Mesendoderm (in vitro differentiated cells): Measurements from ENCODE around the gene CCNL2. TPM values are rescaled to one million over a fixed set of nuclear protein-coding genes. Genes with fewer than 3 reads are reported as not detected.
"Not testable (repeated sequence)": the region's sequence is repeated elsewhere in the genome, so short reads cannot be mapped to it uniquely, and the experiment has no call there.

Experiments
- DNase-seq: peaks from one replicate; pipeline ENCODE4 v3.0.0; 2013
- H2AK5ac ChIP-seq: 2 replicates; pipeline ENCODE4 v1.6.1; 2013; ENCODE audit warnings: low read length, inconsistent platforms
- H2BK120ac ChIP-seq: 2 replicates; pipeline ENCODE4 v1.6.1; 2013; ENCODE audit warnings: low read depth, mild to moderate bottlenecking, low read length, moderate library complexity, mixed read lengths
- H2BK15ac ChIP-seq: replicated peaks from 2 replicates; pipeline ENCODE4 v1.6.1; 2013; ENCODE audit warnings: low read depth, mild to moderate bottlenecking, moderate library complexity
- H2BK5ac ChIP-seq: 2 replicates; pipeline ENCODE4 v1.6.1; 2013; ENCODE audit warnings: low read length, inconsistent platforms
- H3K18ac ChIP-seq: 2 replicates; pipeline ENCODE4 v1.6.1; 2013; ENCODE audit warnings: mild to moderate bottlenecking, low read length, mixed read lengths
- H3K23ac ChIP-seq: one replicate; pipeline ENCODE4 v1.6.1; 2013; ENCODE audit warnings: low read length
- H3K27ac ChIP-seq: 2 replicates; pipeline ENCODE4 v1.5.1; 2013; ENCODE audit warnings: low read depth, mild to moderate bottlenecking, inconsistent platforms, low read length, moderate library complexity
- H3K27me3 ChIP-seq: 2 replicates; pipeline ENCODE4 v1.6.1; 2013; ENCODE audit warnings: low read length, control low read depth, mild to moderate bottlenecking, inconsistent platforms; ENCODE audit not compliant: insufficient read depth, poor library complexity
- H3K36me3 ChIP-seq: 2 replicates; pipeline ENCODE4 v1.6.1; 2013; ENCODE audit warnings: low read length, inconsistent platforms; ENCODE audit not compliant: control insufficient read depth, insufficient read depth
- H3K4ac ChIP-seq: one replicate; pipeline ENCODE4 v1.6.1; 2013; ENCODE audit warnings: low read depth, mild to moderate bottlenecking, low read length, moderate library complexity
- H3K4me1 ChIP-seq: 2 replicates; pipeline ENCODE4 v1.6.1; 2013; ENCODE audit warnings: low read depth, low read length, inconsistent platforms; ENCODE audit not compliant: control insufficient read depth
- H3K4me2 ChIP-seq: 2 replicates; pipeline ENCODE4 v1.6.1; 2013; ENCODE audit warnings: low read length
- H3K4me3 ChIP-seq: 2 replicates; pipeline ENCODE4 v1.5.1; 2013; ENCODE audit warnings: mild to moderate bottlenecking, low read length
- H3K56ac ChIP-seq: one replicate; pipeline ENCODE4 v1.6.1; 2013; ENCODE audit warnings: low read length
- H3K79me1 ChIP-seq: 2 replicates; pipeline ENCODE4 v1.6.1; 2013; ENCODE audit warnings: low read length, inconsistent platforms
- H3K79me2 ChIP-seq: 2 replicates; pipeline ENCODE4 v1.6.1; 2013; ENCODE audit warnings: mild to moderate bottlenecking, low read length; ENCODE audit not compliant: control insufficient read depth, insufficient read depth
- H3K9ac ChIP-seq: 2 replicates; pipeline ENCODE4 v1.6.1; 2013; ENCODE audit warnings: low read length, inconsistent platforms
- H4K5ac ChIP-seq: one replicate; pipeline ENCODE4 v1.6.1; 2013; ENCODE audit warnings: low read length
- H4K8ac ChIP-seq: one replicate; pipeline ENCODE4 v1.6.1; 2013; ENCODE audit warnings: low read depth, mild to moderate bottlenecking, control low read depth, low read length, moderate library complexity
- WGBS: extraction: QIAGEN DNeasy Blood & Tissue Kit; methylation state at CpG from one replicate; pipeline ENCODE4 v1.1.7; 2013; ENCODE audit warnings: low lambda C conversion rate, missing lambda C conversion rate; ENCODE audit not compliant: insufficient coverage; ENCODE audit errors: extremely low coverage; 5-methylcytosine and 5-hydroxymethylcytosine counted together
- polyA plus RNA-seq, 2 experiments: library from polyadenylated mRNA; stranded (reverse); fragments of 200-250 nt; gene quantifications; one replicate each; pipeline ENCODE4 v1.2.3, GENCODE V29; 2013

The CCNL2 gene
- polyA plus RNA-seq (2013, experiment 1 of 2), result 65.2 TPM
- 61.8 TPM for polyA plus RNA-seq (2013, experiment 2 of 2)

GRCh38 chr1:1399187-1399871 is at the start of gene CCNL2:
Gene CCNL2 (minus strand): TSS chr1:1399335. CDS start chr1:1399306, 29 bp downstream.
- H3K4ac ChIP-seq, result peak within 1 kb of the TSS; percentile 98
- peak within 1 kb of the TSS; percentile 99 for H3K56ac ChIP-seq
- peak; percentile 99 for DNase-seq
- no peak within 1 kb of the TSS for H4K5ac ChIP-seq
- no CpG with 5 or more reads among the region's 86 CpGs for WGBS
- H4K8ac ChIP-seq, result no peak within 1 kb of the TSS
- peaks cover 38% of the 10 kb centered on the region for H3K79me2 ChIP-seq
- H3K9ac ChIP-seq, result peak within 1 kb of the TSS; percentile 98
- H3K36me3 ChIP-seq, result peaks cover 22% of the 10 kb centered on the region
- H2BK5ac ChIP-seq, result peak within 1 kb of the TSS; percentile 80
- peak within 1 kb of the TSS; percentile 100 for H3K23ac ChIP-seq
- H3K18ac ChIP-seq, result peak within 1 kb of the TSS; percentile 63
- H3K27ac ChIP-seq, result peak within 1 kb of the TSS; percentile 71
- no peak within 1 kb of the TSS for H2BK15ac ChIP-seq
- no peaks in the 10 kb centered on the region for H3K27me3 ChIP-seq
- peak within 1 kb of the TSS; percentile 33 for H2BK120ac ChIP-seq
- H2AK5ac ChIP-seq, result peak within 1 kb of the TSS; percentile 87
- peaks cover 32% of the 10 kb centered on the region for H3K79me1 ChIP-seq
- peak within 1 kb of the TSS; percentile 100 for H3K4me3 ChIP-seq
- H3K4me1 ChIP-seq, result no peaks in the 10 kb centered on the region
- peak within 1 kb of the TSS; percentile 100 for H3K4me2 ChIP-seq

DNA sequence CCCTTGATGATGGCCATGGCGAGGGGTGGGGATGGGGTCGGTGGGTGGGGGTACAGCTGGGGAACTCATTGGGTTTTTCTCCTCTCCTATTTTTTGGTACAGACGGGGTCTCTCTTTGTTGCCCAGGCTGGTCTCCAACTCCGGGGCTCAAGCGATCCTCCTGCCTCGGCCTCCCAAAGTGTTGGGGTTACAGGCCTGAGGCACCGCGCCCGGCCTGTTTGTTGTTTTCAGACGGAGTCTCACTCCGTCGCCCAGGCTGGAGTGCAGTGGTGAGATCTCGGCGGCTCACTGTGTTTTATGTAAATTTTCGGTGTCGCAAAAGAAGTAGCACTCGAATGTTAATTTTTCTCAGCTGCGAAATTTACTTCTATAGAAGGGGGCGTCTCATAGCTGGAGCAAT is 47.5 kb upstream of the CCNL2 start:
- not testable (repeated sequence) for H3K27me3 ChIP-seq, H3K27ac ChIP-seq, H3K79me2 ChIP-seq, DNase-seq, H3K79me1 ChIP-seq, H3K9ac ChIP-seq, H3K56ac ChIP-seq, H3K4me3 ChIP-seq, H3K4ac ChIP-seq, H3K18ac ChIP-seq, H2BK5ac ChIP-seq, H3K4me2 ChIP-seq, H3K36me3 ChIP-seq, H2BK120ac ChIP-seq, H4K8ac ChIP-seq, H3K4me1 ChIP-seq, H2AK5ac ChIP-seq, H3K23ac ChIP-seq, H4K5ac ChIP-seq, H2BK15ac ChIP-seq
- no CpG with 5 or more reads among the region's 19 CpGs for WGBS

DNA sequence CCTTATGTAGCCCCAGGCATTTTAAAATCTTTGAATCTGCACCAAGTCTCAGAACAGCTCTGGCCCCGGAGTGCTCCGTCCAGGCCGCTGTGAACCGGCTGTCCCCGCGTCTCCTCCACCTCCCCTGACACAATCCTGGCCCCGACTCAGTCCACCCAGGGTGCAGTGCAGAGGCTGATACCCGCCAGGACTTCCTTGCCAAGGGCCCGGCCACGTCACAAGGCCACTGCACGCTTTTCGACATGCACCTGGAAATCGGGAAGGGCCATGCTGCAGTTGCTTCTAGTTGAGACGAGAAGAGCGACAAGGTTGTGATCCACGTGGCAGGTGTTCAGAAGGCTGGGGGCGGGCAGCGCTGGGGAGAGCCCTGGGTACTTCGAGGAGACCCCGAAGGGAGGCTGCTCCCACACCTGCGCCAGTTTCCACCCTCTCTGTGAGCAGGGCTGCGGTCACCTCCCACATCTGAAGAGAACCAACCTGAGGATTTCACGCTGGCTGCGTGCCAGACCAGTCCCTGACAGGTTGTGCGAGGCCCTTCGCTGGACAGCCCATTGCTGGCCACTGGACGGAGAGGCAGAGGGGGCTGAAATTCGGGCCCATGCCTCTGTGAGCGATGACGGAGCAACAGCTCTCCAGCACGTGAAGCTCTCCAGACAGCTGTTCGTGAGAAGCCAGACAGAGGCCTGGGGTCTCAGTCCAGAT is 43.1 kb upstream of the CCNL2 start:
- DNase-seq, result no peak
- Histone ChIP-seq H3K23ac (no peak overlapping the region), H3K4me2 (no peak overlapping the region), H3K79me1 (no peaks in the 10 kb centered on the region), H4K5ac (no peak overlapping the region), H3K56ac (no peak overlapping the region), H3K9ac (no peak overlapping the region), H2AK5ac (no peak overlapping the region), H2BK5ac (no peak overlapping the region), H3K4me1 (no peaks in the 10 kb centered on the region), H3K4me3 (no peak overlapping the region), H2BK15ac (no peak overlapping the region), H3K18ac (no peak overlapping the region), H2BK120ac (no peak overlapping the region), H4K8ac (no peak overlapping the region), H3K36me3 (no peaks in the 10 kb centered on the region), H3K27ac (no peak overlapping the region), H3K27me3 (no peaks in the 10 kb centered on the region), H3K4ac (no peak overlapping the region), H3K79me2 (peaks cover 5% of the 10 kb centered on the region)
- WGBS, result no CpG with 5 or more reads among the region's 32 CpGs

GRCh38 chr1:1441002-1441888 is 42.1 kb upstream of the CCNL2 start:
- WGBS, result no CpG with 5 or more reads among the region's 29 CpGs
- Histone ChIP-seq H3K36me3 (no peaks in the 10 kb centered on the region), H3K27ac (no peak overlapping the region), H3K23ac (no peak overlapping the region), H3K9ac (no peak overlapping the region), H2AK5ac (no peak overlapping the region), H3K4me1 (no peaks in the 10 kb centered on the region), H3K56ac (no peak overlapping the region), H3K79me2 (peaks cover 15% of the 10 kb centered on the region), H2BK120ac (no peak overlapping the region), H4K5ac (no peak overlapping the region), H3K18ac (no peak overlapping the region), H3K4me3 (no peak overlapping the region), H3K4me2 (no peak overlapping the region), H4K8ac (no peak overlapping the region), H2BK5ac (no peak overlapping the region), H2BK15ac (no peak overlapping the region), H3K79me1 (peaks cover 3% of the 10 kb centered on the region), H3K27me3 (no peaks in the 10 kb centered on the region), H3K4ac (no peak overlapping the region)
- peak; percentile 42 for DNase-seq

DNA sequence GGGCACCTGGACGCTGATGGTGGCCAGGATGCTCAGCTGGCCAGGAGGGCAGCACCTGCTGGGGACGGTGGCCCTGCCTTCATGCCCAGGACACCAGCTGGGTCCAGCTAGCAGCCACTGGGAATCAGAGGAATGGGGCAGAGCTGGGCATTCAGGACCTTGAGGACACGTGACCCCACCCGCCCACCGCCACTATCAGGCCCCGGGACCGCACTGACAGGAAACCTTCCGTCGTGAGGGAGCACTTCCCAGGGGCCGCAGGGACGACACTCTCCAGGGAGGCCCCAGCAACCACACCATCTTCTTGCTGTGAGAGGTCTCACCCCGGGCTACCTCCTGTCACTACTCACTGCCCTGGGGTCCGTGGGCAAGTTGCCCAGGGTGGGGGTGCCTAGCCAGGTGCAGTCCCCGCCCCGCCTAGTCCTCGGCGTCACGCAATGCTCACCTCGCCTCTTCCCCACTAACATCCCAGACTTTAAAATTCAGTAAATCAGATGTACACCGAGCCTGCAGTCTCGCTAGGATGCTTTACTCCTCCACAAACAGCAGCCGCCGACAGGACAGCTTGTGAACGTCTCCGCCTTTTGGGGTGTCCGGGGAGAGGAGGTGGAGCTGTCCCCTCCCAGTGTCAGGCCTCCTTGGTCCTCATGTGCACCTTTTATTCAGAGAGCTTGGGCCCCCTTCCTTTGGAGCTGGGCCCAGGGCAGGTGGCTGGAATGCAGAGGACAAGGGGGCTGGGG is 41.3 kb upstream of the CCNL2 start:
- no peak overlapping the region for H3K4me2 ChIP-seq
- no peaks in the 10 kb centered on the region for H3K36me3 ChIP-seq
- no peak for DNase-seq
- H4K5ac ChIP-seq, result no peak overlapping the region
- no peak overlapping the region for H3K4ac ChIP-seq
- H2BK120ac ChIP-seq, result no peak overlapping the region
- H3K27ac ChIP-seq, result no peak overlapping the region
- H2BK5ac ChIP-seq, result no peak overlapping the region
- no peak overlapping the region for H3K23ac ChIP-seq
- H3K4me1 ChIP-seq, result no peaks in the 10 kb centered on the region
- H2BK15ac ChIP-seq, result no peak overlapping the region
- WGBS, result no CpG with 5 or more reads among the region's 26 CpGs
- peaks cover 19% of the 10 kb centered on the region for H3K79me2 ChIP-seq
- peaks cover 3% of the 10 kb centered on the region for H3K79me1 ChIP-seq
- no peaks in the 10 kb centered on the region for H3K27me3 ChIP-seq
- H2AK5ac ChIP-seq, result no peak overlapping the region
- no peak overlapping the region for H4K8ac ChIP-seq
- H3K9ac ChIP-seq, result no peak overlapping the region
- no peak overlapping the region for H3K18ac ChIP-seq
- H3K56ac ChIP-seq, result no peak overlapping the region
- H3K4me3 ChIP-seq, result no peak overlapping the region
